Upper lobe of left lung (tissue), 6 donors: ENCODE results near the gene ADRA2C. TPM values are rescaled to one million over a fixed set of nuclear protein-coding genes. Genes with fewer than 3 reads are reported as not detected.
A peak's percentile ranks its signal among the peaks of the same experiment; 100 is the strongest.

Experiments
- ATAC-seq, 2 donors: fragments of 200-7000 bp; cut with Tn5 transposase; one replicate each; pipeline ENCODE4 v1.9.1; 2022; ENCODE audit warnings: mild to moderate bottlenecking in 2 of 2, moderate library complexity in 2 of 2; ENCODE audit not compliant: low FRiP score in 2 of 2
- DNase-seq, 2 donors: peaks; one replicate each; pipeline ENCODE4 v3.0.0-alpha.2; 2019 to 2020
- H3K27ac ChIP-seq, 4 donors: fragments of 200-600 bp; sonication (generic); one replicate each; pipeline ENCODE4 v1.5.1; 2016 to 2019
- H3K27me3 ChIP-seq, 4 donors: fragments of 200-600 bp; sonication (generic); one replicate each; pipeline ENCODE4 v1.5.1; 2017 to 2019
- H3K36me3 ChIP-seq, 4 donors: fragments of 200-600 bp; sonication (generic); one replicate each; pipeline ENCODE4 v1.5.1; 2016 to 2019
- H3K4me1 ChIP-seq, 4 donors: fragments of 200-600 bp; sonication (generic); one replicate each; pipeline ENCODE4 v1.5.1; 2018 to 2019
- H3K4me3 ChIP-seq, 4 donors: fragments of 200-600 bp; sonication (generic); one replicate each; pipeline ENCODE4 v1.5.1; 2017 to 2019; ENCODE audit warnings: mild to moderate bottlenecking in 2 of 4, moderate library complexity in 1 of 4
- H3K9me3 ChIP-seq, 4 donors: fragments of 200-600 bp; sonication (generic); one replicate each; pipeline ENCODE4 v1.5.1; 2018 to 2019
- CTCF ChIP-seq, 6 experiments: fragments of 450-650 bp in 4 of 6; fragments of 200-600 bp in 2 of 6; sonication (generic) in 2 of 6; IDR thresholded peaks; one replicate each; pipeline ENCODE4 v1.5.1; 2016 to 2019; ENCODE audit warnings: antibody characterized with exemption in 6 of 6
- EP300 ChIP-seq, 4 donors: sonication (generic); formaldehyde crosslinking; IDR thresholded peaks; one replicate each; pipeline ENCODE4 v1.5.1; 2017; ENCODE audit warnings: antibody characterized with exemption in 4 of 4, control low read depth in 2 of 4
- POLR2A ChIP-seq, 4 donors: fragments of 450-650 bp; IDR thresholded peaks; one replicate each; pipeline ENCODE4 v1.5.1; 2016 to 2017; ENCODE audit warnings: antibody characterized with exemption in 4 of 4, mild to moderate bottlenecking in 2 of 4
- POLR2AphosphoS5 ChIP-seq, 2 donors: sonication (generic); formaldehyde crosslinking; IDR thresholded peaks; one replicate each; pipeline ENCODE4 v1.5.1; 2017; ENCODE audit warnings: antibody characterized with exemption in 2 of 2
- WGBS, 2 donors: methylation state at CpG; one replicate each; pipeline ENCODE4 v1.1.5; 2017 to 2018; 5-methylcytosine and 5-hydroxymethylcytosine counted together
- total RNA-seq, 6 donors: library from RNA; depleted of rRNA in 4 of 6; stranded (reverse); fragments of >200 nt in 4 of 6; gene quantifications; one replicate each; pipeline versions ENCODE4 v1.1.0 to v1.2.1, GENCODE V29; 2016 to 2021
- donor health status: DM: no; HTN: no; CAD: no; lungs with moderate emphysema.
- donor health status: DM: no; HTN: yes; CAD: no; lungs with severe emphysema.

Gene ADRA2C
- total RNA-seq, 6 donors from 2014 or later: 1.2 to 6.3 (median 2.2) TPM

- 88 to 91% methylated on average over 29 of the region's 29 CpGs for WGBS, 2 donors
These were observed 42.8 kb downstream of the ADRA2C start for GRCh38 chr4:3809028-3809427.

GRCh38 chr4:3809451-3810110, 43.4 kb downstream of the ADRA2C start:
- no peak for ATAC-seq
- DNase-seq: peak in 1 of 2 donors; percentile 19
- WGBS, 2 donors: 72 to 82% methylated on average over 18 of the region's 18 CpGs
- TF ChIP-seq POLR2AphosphoS5 (IDR thresholded peaks at IDR 0.05) (no peak), CTCF (IDR thresholded peaks at IDR 0.05) (no peak), EP300 (IDR thresholded peaks at IDR 0.05) (no peak), POLR2A (IDR thresholded peaks at IDR 0.05) (no peak)
- no peaks in the 10 kb centered on the region for H3K4me1 ChIP-seq
- no peaks in the 10 kb centered on the region for H3K36me3 ChIP-seq
- H3K4me3 ChIP-seq: no peak overlapping the region
- no peaks in the 10 kb centered on the region for H3K9me3 ChIP-seq
- no peak overlapping the region for H3K27ac ChIP-seq
- no peaks in the 10 kb centered on the region for H3K27me3 ChIP-seq

More at GRCh38 chr4:3809028-3809427, 42.8 kb downstream of the ADRA2C start:
- Histone ChIP-seq H3K27me3 (no peaks in the 10 kb centered on the region), H3K4me1 (no peaks in the 10 kb centered on the region), H3K9me3 (no peaks in the 10 kb centered on the region), H3K4me3 (no peak overlapping the region), H3K36me3 (no peaks in the 10 kb centered on the region), H3K27ac (no peak overlapping the region)
- TF ChIP-seq CTCF (IDR thresholded peaks at IDR 0.05): no peak
- no peak for TF ChIP-seq EP300 (IDR thresholded peaks at IDR 0.05)
- TF ChIP-seq POLR2AphosphoS5 (IDR thresholded peaks at IDR 0.05): no peak
- TF ChIP-seq POLR2A (IDR thresholded peaks at IDR 0.05): no peak
- ATAC-seq: peak in 1 of 2 donors; percentile 28
- peak in 1 of 2 donors; percentile 76 for DNase-seq

- Histone ChIP-seq H3K9me3 (no peaks in the 10 kb centered on the region), H3K27ac (no peak overlapping the region), H3K36me3 (no peaks in the 10 kb centered on the region), H3K4me1 (no peaks in the 10 kb centered on the region), H3K27me3 (no peaks in the 10 kb centered on the region), H3K4me3 (no peak overlapping the region)
- DNase-seq (peak in 1 of 2 donors; percentile 47), ATAC-seq (no peak)
- no peak for TF ChIP-seq POLR2A (IDR thresholded peaks at IDR 0.05)
- TF ChIP-seq EP300 (IDR thresholded peaks at IDR 0.05): no peak
- TF ChIP-seq POLR2AphosphoS5 (IDR thresholded peaks at IDR 0.05): no peak
- no peak for TF ChIP-seq CTCF (IDR thresholded peaks at IDR 0.05)
- 80 to 87% methylated on average over 9 to 15 of the region's 15 CpGs for WGBS, 2 donors
These were observed 44.0 kb downstream of the ADRA2C start for GRCh38 chr4:3810111-3810680.

GRCh38 chr4:3810796-3811485, 44.8 kb downstream of the ADRA2C start:
- TF ChIP-seq EP300 (IDR thresholded peaks at IDR 0.05): no peak
- no peak for TF ChIP-seq POLR2A (IDR thresholded peaks at IDR 0.05)
- no peak for TF ChIP-seq POLR2AphosphoS5 (IDR thresholded peaks at IDR 0.05)
- no peak for TF ChIP-seq CTCF (IDR thresholded peaks at IDR 0.05)
- no peak overlapping the region for H3K4me3 ChIP-seq
- no peaks in the 10 kb centered on the region for H3K4me1 ChIP-seq
- ATAC-seq (no peak), DNase-seq (peak in 1 of 2 donors; percentile 69)
- no peaks in the 10 kb centered on the region for H3K36me3 ChIP-seq
- WGBS, 2 donors: 82 to 83% methylated on average over 4 to 20 of the region's 20 CpGs
- H3K27me3 ChIP-seq: no peaks in the 10 kb centered on the region
- H3K27ac ChIP-seq: no peak overlapping the region
- no peaks in the 10 kb centered on the region for H3K9me3 ChIP-seq
